B cell (primary cell): ENCODE results near the gene COL4A3. TPM values are rescaled to one million over a fixed set of nuclear protein-coding genes. Genes with fewer than 3 reads are reported as not detected.

Source experiments
- ATAC-seq: fragments of 200-7000 bp; cut with Tn5 transposase; one replicate; pipeline ENCODE4 v1.10.0; 2021; ENCODE audit warnings: low read depth, mild to moderate bottlenecking, moderate number of reproducible peaks, moderate library complexity
- CTCF ChIA-PET: fragments of 350-600 bp; sonication (Branson Sonifier 250); formaldehyde crosslinking; loops from one replicate; lab custom pipeline; 2021; ENCODE audit warnings: antibody characterized with exemption, inconsistent platforms; lab: Charles Lee
- POLR2A ChIA-PET: fragments of 350-600 bp; sonication (Branson Sonifier 250); formaldehyde crosslinking; loops from one replicate; lab custom pipeline; 2021; ENCODE audit warnings: antibody characterized with exemption; lab: Charles Lee
- DNase-seq: peaks from one replicate; pipeline ENCODE4 v3.0.0; 2013
- H2AFZ ChIP-seq: 2 replicates; pipeline ENCODE4 v1.6.1; 2012; ENCODE audit warnings: mild to moderate bottlenecking, low read depth, low read length; ENCODE audit not compliant: insufficient read depth, poor library complexity, severe bottlenecking
- H3K27ac ChIP-seq, 2 donors: 1 replicate in 1 of 2; 2 replicates in 1 of 2; pipeline ENCODE4 v1.5.1; 2012 to 2013; ENCODE audit warnings: low read length in 2 of 2, mild to moderate bottlenecking in 2 of 2, moderate library complexity in 1 of 2
- H3K27me3 ChIP-seq, 4 experiments: fragments of 200-600 bp in 1 of 4; sonication (generic) in 1 of 4; replicated peaks in 1 of 4; 1 replicate in 2 of 4; 2 replicates in 2 of 4; pipeline versions ENCODE4 v1.6.1 to v1.7.0; 2013 to 2016; ENCODE audit warnings: low read length in 3 of 4, mild to moderate bottlenecking in 2 of 4, mixed read lengths in 1 of 4, moderate library complexity in 1 of 4; ENCODE audit not compliant: insufficient read depth in 4 of 4, control insufficient read depth in 3 of 4; ENCODE audit errors: control extremely low read depth in 1 of 4
- H3K36me3 ChIP-seq, 2 experiments: replicated peaks in 1 of 2; 1 replicate in 1 of 2; 2 replicates in 1 of 2; pipeline versions ENCODE4 v1.6.1 to v1.7.1; 2013; ENCODE audit warnings: low read length in 1 of 2; ENCODE audit not compliant: insufficient read depth in 2 of 2, control insufficient read depth in 1 of 2; ENCODE audit errors: control extremely low read depth in 1 of 2, extremely low read depth in 1 of 2
- H3K4me1 ChIP-seq, 2 donors: fragments of 200-600 bp in 1 of 2; sonication (generic) in 1 of 2; 1 replicate in 1 of 2; 2 replicates in 1 of 2; pipeline versions ENCODE4 v1.5.1 to v1.6.1; 2013 to 2017; ENCODE audit warnings: low read length in 2 of 2; ENCODE audit not compliant: control insufficient read depth in 2 of 2, insufficient read depth in 2 of 2
- H3K4me2 ChIP-seq: replicated peaks from 2 replicates; pipeline ENCODE3; 2012; ENCODE audit warnings: mild to moderate bottlenecking, low read depth, low read length; ENCODE audit not compliant: poor library complexity, severe bottlenecking
- H3K4me3 ChIP-seq, 5 experiments: fragments of 200-600 bp in 1 of 5; sonication (generic) in 1 of 5; 1 replicate in 3 of 5; 2 replicates in 2 of 5; pipeline versions ENCODE4 v1.5.1 to v1.7.0; 2011 to 2016; ENCODE audit warnings: low read length in 4 of 5, mild to moderate bottlenecking in 4 of 5, low read depth in 2 of 5, control low read depth in 1 of 5, moderate library complexity in 1 of 5; ENCODE audit not compliant: insufficient read depth in 1 of 5; ENCODE audit errors: control extremely low read depth in 1 of 5, extremely low read depth in 1 of 5
- H3K79me2 ChIP-seq: fragments of 200-600 bp; sonication (generic); one replicate; pipeline ENCODE4 v1.6.0; 2016; ENCODE audit warnings: low read length; ENCODE audit not compliant: control insufficient read depth, insufficient read depth
- H3K9ac ChIP-seq: fragments of 200-600 bp; sonication (generic); 2 replicates; pipeline ENCODE4 v1.6.1; 2017; ENCODE audit warnings: mild to moderate bottlenecking, low read length, moderate library complexity
- H3K9me3 ChIP-seq, 3 donors: one replicate each; pipeline versions ENCODE4 v1.6.1 to v1.7.1; 2013; ENCODE audit warnings: low read length in 2 of 3; ENCODE audit not compliant: control insufficient read depth in 2 of 3, insufficient read depth in 1 of 3; ENCODE audit errors: control extremely low read depth in 1 of 3
- H4K20me1 ChIP-seq: 2 replicates; pipeline ENCODE4 v1.6.0; 2012; ENCODE audit warnings: mild to moderate bottlenecking, low read length; ENCODE audit not compliant: insufficient read depth, control insufficient read depth, poor library complexity, severe bottlenecking
- H3K27ac Mint-ChIP-seq: one replicate; pipeline ENCODE4 v1.8.0; 2021; ENCODE audit warnings: mixed read lengths
- H3K27me3 Mint-ChIP-seq: one replicate; pipeline ENCODE4 v1.8.0; 2021; ENCODE audit warnings: mixed read lengths
- H3K4me1 Mint-ChIP-seq: one replicate; pipeline ENCODE4 v1.8.0; 2021; ENCODE audit warnings: mixed read lengths
- H3K4me3 Mint-ChIP-seq: one replicate; pipeline ENCODE4 v1.8.0; 2021; ENCODE audit warnings: mixed read lengths
- H3K9me3 Mint-ChIP-seq: one replicate; pipeline ENCODE4 v1.8.0; 2022; ENCODE audit warnings: mixed read lengths; ENCODE audit not compliant: insufficient read depth
- EZH2 ChIP-seq: IDR thresholded peaks from 2 replicates; pipeline ENCODE4 v1.6.1; 2012; ENCODE audit warnings: borderline replicate concordance, low read depth, mild to moderate bottlenecking, moderate library complexity, low read length; ENCODE audit not compliant: insufficient read depth, poor library complexity, severe bottlenecking
- WGBS: methylation state at CpG from one replicate; pipeline ENCODE4 v1.1.5; 2013; ENCODE audit warnings: missing lambda C conversion rate; ENCODE audit not compliant: insufficient coverage; 5-methylcytosine and 5-hydroxymethylcytosine counted together
- intact Hi-C: fragments of 100-400 bp; cut with micrococcal nuclease; formaldehyde crosslinking; loops from one replicate; pipeline ENCODE4 v1.10.0; 2022
- polyA plus RNA-seq: library from polyadenylated mRNA; depleted of rRNA; stranded (reverse); fragments of >200 nt; gene quantifications from 2 replicates; pipeline ENCODE4 v1.2.3, GENCODE V29; 2012
- total RNA-seq, 2 donors: library from RNA; stranded (reverse); fragments of 120-200 nt in 1 of 2; gene quantifications; 1 replicate in 1 of 2; 2 replicates in 1 of 2; pipeline versions ENCODE4 v1.2.3 to v1.2.4, GENCODE V29; 2013 to 2022
- TF ChIP-seq, protein P1 (sequence below): fragments of 200-600 bp; IDR thresholded peaks from one replicate; pipeline ENCODE4 v1.8.0; 2022; ENCODE audit warnings: antibody characterized with exemption, mild to moderate bottlenecking

The COL4A3 gene
- total and polyA plus RNA-seq, 2 donors (not counting 1 experiment from before 2014, with no cell fraction given) = 33.4 to 45.9 TPM

GRCh38 chr2:227219312-227220105 lies 55.1 kb downstream of the COL4A3 start:
- no peaks in the 10 kb centered on the region for H3K36me3 ChIP-seq
- H3K27ac ChIP-seq = no peak overlapping the region
- Mint-ChIP-seq H3K27me3 (no peaks in the 10 kb centered on the region), H3K4me1 (no peaks in the 10 kb centered on the region), H3K9me3 (peaks cover 3% of the 10 kb centered on the region), H3K4me3 (no peak overlapping the region), H3K27ac (no peak overlapping the region)
- POLR2A ChIA-PET = no interaction called here
- CTCF ChIA-PET = interaction anchor here (4.1 kb wide), 1 partner anchor 18 kb away, joined by 18 read pairs; no protein-coding TSS in a partner anchor
- no peak overlapping the region for H3K4me2 ChIP-seq
- H3K9ac ChIP-seq = no peak overlapping the region
- H2AFZ ChIP-seq = no peak overlapping the region
- no peaks in the 10 kb centered on the region for H3K4me1 ChIP-seq
- intact Hi-C loops = no loop called here
- DNase-seq = no peak
- H3K9me3 ChIP-seq = peaks cover 0 to 2% (median 0%) of the 10 kb centered on the region in 3 donors
- H3K79me2 ChIP-seq = no peaks in the 10 kb centered on the region
- no peaks in the 10 kb centered on the region for H3K27me3 ChIP-seq
- H4K20me1 ChIP-seq = no peaks in the 10 kb centered on the region
- WGBS = no CpG with 5 or more reads among the region's 4 CpGs
- TF ChIP-seq, protein P1, sequence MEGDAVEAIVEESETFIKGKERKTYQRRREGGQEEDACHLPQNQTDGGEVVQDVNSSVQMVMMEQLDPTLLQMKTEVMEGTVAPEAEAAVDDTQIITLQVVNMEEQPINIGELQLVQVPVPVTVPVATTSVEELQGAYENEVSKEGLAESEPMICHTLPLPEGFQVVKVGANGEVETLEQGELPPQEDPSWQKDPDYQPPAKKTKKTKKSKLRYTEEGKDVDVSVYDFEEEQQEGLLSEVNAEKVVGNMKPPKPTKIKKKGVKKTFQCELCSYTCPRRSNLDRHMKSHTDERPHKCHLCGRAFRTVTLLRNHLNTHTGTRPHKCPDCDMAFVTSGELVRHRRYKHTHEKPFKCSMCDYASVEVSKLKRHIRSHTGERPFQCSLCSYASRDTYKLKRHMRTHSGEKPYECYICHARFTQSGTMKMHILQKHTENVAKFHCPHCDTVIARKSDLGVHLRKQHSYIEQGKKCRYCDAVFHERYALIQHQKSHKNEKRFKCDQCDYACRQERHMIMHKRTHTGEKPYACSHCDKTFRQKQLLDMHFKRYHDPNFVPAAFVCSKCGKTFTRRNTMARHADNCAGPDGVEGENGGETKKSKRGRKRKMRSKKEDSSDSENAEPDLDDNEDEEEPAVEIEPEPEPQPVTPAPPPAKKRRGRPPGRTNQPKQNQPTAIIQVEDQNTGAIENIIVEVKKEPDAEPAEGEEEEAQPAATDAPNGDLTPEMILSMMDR = no peak
- no peak for TF ChIP-seq EZH2
- no peak overlapping the region for H3K4me3 ChIP-seq
- no peak for ATAC-seq

GRCh38 chr2:227221120-227221519 lies 56.7 kb downstream of the COL4A3 start:
- Histone ChIP-seq H3K79me2 (no peaks in the 10 kb centered on the region), H3K4me3 (no peak overlapping the region), H3K9ac (no peak overlapping the region), H3K4me1 (no peaks in the 10 kb centered on the region), H3K27ac (no peak overlapping the region), H3K36me3 (no peaks in the 10 kb centered on the region), H2AFZ (no peak overlapping the region), H4K20me1 (no peaks in the 10 kb centered on the region), H3K4me2 (no peak overlapping the region), H3K9me3 (no peaks in the 10 kb centered on the region), H3K27me3 (no peaks in the 10 kb centered on the region)
- H3K27ac Mint-ChIP-seq = no peak overlapping the region
- WGBS = 25% methylated on average over 1 of the region's 1 CpG
- CTCF ChIA-PET = interaction anchor here (4.1 kb wide), 1 partner anchor 17 kb away, joined by 18 read pairs; no protein-coding TSS in a partner anchor
- intact Hi-C loops = no loop called here
- POLR2A ChIA-PET = no interaction called here
- H3K4me1 Mint-ChIP-seq = no peaks in the 10 kb centered on the region
- H3K4me3 Mint-ChIP-seq = no peak overlapping the region
- peaks cover 3% of the 10 kb centered on the region for H3K9me3 Mint-ChIP-seq
- TF ChIP-seq EZH2 = no peak
- TF ChIP-seq, protein P1 = no peak
- H3K27me3 Mint-ChIP-seq = no peaks in the 10 kb centered on the region
- no peak for DNase-seq
- ATAC-seq = no peak
